K562 (cell line): ENCODE measurements around the gene ARL2. TPM values are rescaled to one million over a fixed set of nuclear protein-coding genes. Genes with fewer than 3 reads are reported as not detected.

Source experiments
- BMI1 ChIP-seq: fragments of 150-350 bp; IDR thresholded peaks from 2 replicates; pipeline ENCODE4 v1.6.1; 2014; ENCODE audit warnings: low read length
- CCNT2 ChIP-seq: IDR thresholded peaks from 2 replicates; pipeline ENCODE4 v1.6.1; 2011; ENCODE audit warnings: borderline replicate concordance, low read depth, mild to moderate bottlenecking, moderate library complexity, mixed read lengths, low read length; ENCODE audit not compliant: insufficient read length; ENCODE audit errors: extremely low read depth
- CHCHD3 ChIP-seq: fragments of 250-450 bp; sonication (Bioruptor Pico); IDR thresholded peaks from 2 replicates; pipeline ENCODE4 v2.1.2; 2022; ENCODE audit warnings: mild to moderate bottlenecking
- REST ChIP-seq, 2 experiments: fragments of 450-650 bp; formaldehyde crosslinking in 1 of 2; IDR thresholded peaks; 2 replicates each; pipeline versions ENCODE4 v1.4.0 to v1.6.1; 2014 to 2020; ENCODE audit warnings: mild to moderate bottlenecking in 2 of 2, borderline replicate concordance in 1 of 2, low read depth in 1 of 2
- SP1 ChIP-seq: sonication (generic); formaldehyde crosslinking; IDR thresholded peaks from 2 replicates; pipeline ENCODE4 v1.8.1; 2022; ENCODE audit warnings: mild to moderate bottlenecking, missing genetic modification reagents
- WHSC1 ChIP-seq: IDR thresholded peaks from one replicate; pipeline ENCODE4 v1.6.1; 2012; ENCODE audit warnings: low read length, control low read depth, inconsistent platforms
- ZBTB40 ChIP-seq, 2 experiments: fragments of 450-650 bp in 1 of 2; sonication (generic) in 1 of 2; formaldehyde crosslinking in 1 of 2; IDR thresholded peaks; 2 replicates each; pipeline versions ENCODE4 v1.7.1 to v1.9.0; 2016 to 2022; ENCODE audit warnings: inconsistent platforms in 1 of 2, mild to moderate bottlenecking in 1 of 2, missing genetic modification reagents in 1 of 2
- ZZZ3 ChIP-seq: fragments of 450-650 bp; IDR thresholded peaks from 2 replicates; pipeline ENCODE4 v1.6.1; 2016; ENCODE audit warnings: antibody characterized with exemption, mild to moderate bottlenecking, moderate library complexity
- polyA plus RNA-seq, 8 experiments: library from polyadenylated mRNA; depleted of rRNA in 4 of 8; stranded (reverse) in 5 of 8; unstranded in 3 of 8; fragments of >200 nt; fragmentation: Nextera tagmentation in 2 of 8; fragmentation: Illumina TruSeq in 1 of 8; extraction: Ambion mirVana in 2 of 8; extraction: Trizol in 1 of 8; gene quantifications; 2 replicates each; pipeline versions ENCODE4 v1.2.1 to v1.2.3, GENCODE V29; 2011 to 2014; ENCODE audit warnings: inconsistent platforms in 1 of 8, missing spikeins in 1 of 8
- total RNA-seq, 7 experiments: library from RNA; depleted of rRNA in 6 of 7; stranded (reverse); fragments of >200 nt in 6 of 7; fragmentation: Illumina TruSeq in 2 of 7; extraction: Trizol in 2 of 7; gene quantifications; 2 replicates each; pipeline versions ENCODE4 v1.2.1 to v1.2.3, GENCODE V29; 2011 to 2021; ENCODE audit warnings: low replicate concordance in 1 of 7

Gene ARL2
- total and polyA plus RNA-seq, 9 of the 15 experiments (the other 6 are each of a cell fraction or from before 2014, with no cell fraction given) = 5.7 to 154 (median 92.2) TPM

- TF ChIP-seq REST (IDR thresholded peaks at IDR 0.05; ENCODE audit: borderline replicate concordance) = peak; percentile 78
- peak; percentile 24; the same call in 1 of the 2 replicates for TF ChIP-seq REST (CRISPR knock-in tag; IDR thresholded peaks at IDR 0.05; ENCODE audit: low read depth)
- TF ChIP-seq CHCHD3 = no peak
- TF ChIP-seq BMI1 = no peak
- TF ChIP-seq ZZZ3 = no peak; the same call in 1 of the 2 replicates
- TF ChIP-seq WHSC1 = no peak
- TF ChIP-seq ZBTB40 (IDR thresholded peaks at IDR 0.05) = peak; percentile 41; the same call in 1 of the 2 replicates
- peak; percentile 71; the same call in 1 of the 2 replicates for TF ChIP-seq ZBTB40 (CRISPR knock-in tag; IDR thresholded peaks at IDR 0.05)
- peak; percentile 63 for TF ChIP-seq CCNT2
- TF ChIP-seq SP1 (CRISPR knock-in tag) = peak; percentile 87; the same call in 1 of the 2 replicates
Observed at GRCh38 chr11:65013888-65014725, at the start of gene ARL2 (continued).
